PC-9 (cell line): ENCODE data around the gene CRYGN. TPM values are rescaled to one million over a fixed set of nuclear protein-coding genes. Genes with fewer than 3 reads are reported as not detected.

ENCODE experiments used
- BruUV-seq: library from RNA; stranded (reverse); fragments of 400-500 nt; replicated peaks from 2 replicates; lab custom pipeline; 2021; lab: Mats Ljungman, UMichigan
- CTCF ChIA-PET: fragments of 300-600 bp; sonication (Branson Sonifier 250); formaldehyde crosslinking; loops from one replicate; lab custom pipeline; 2022; ENCODE audit warnings: antibody characterized with exemption; lab: Charles Lee
- POLR2A ChIA-PET: fragments of 300-600 bp; sonication (Branson Sonifier 250); formaldehyde crosslinking; loops from one replicate; lab custom pipeline; 2022; ENCODE audit warnings: antibody characterized with exemption; ENCODE audit not compliant: unreplicated experiment; lab: Charles Lee
- DNase-seq, 2 experiments: peaks; one replicate each; pipeline versions ENCODE4 v3.0.0 to v3.0.0-alpha.2; 2015 to 2022; ENCODE audit warnings: mixed read lengths in 1 of 2
- H2AFZ ChIP-seq: fragments of 200-600 bp; sonication (generic); 2 replicates; pipeline ENCODE4 v1.8.1; 2017; ENCODE audit warnings: antibody characterized with exemption
- H3F3A ChIP-seq: fragments of 200-600 bp; sonication (generic); 2 replicates; pipeline ENCODE4 v1.8.1; 2017; ENCODE audit warnings: antibody characterized with exemption, mild to moderate bottlenecking, low read depth; ENCODE audit not compliant: insufficient read depth
- H3K27ac ChIP-seq: fragments of 200-600 bp; sonication (generic); 2 replicates; pipeline ENCODE4 v1.6.1; 2016; ENCODE audit warnings: mixed run types
- H3K27me3 ChIP-seq: fragments of 200-600 bp; sonication (generic); 2 replicates; pipeline ENCODE4 v1.6.1; 2016; ENCODE audit warnings: low read depth, mixed run types; ENCODE audit not compliant: insufficient read depth
- H3K36me3 ChIP-seq: fragments of 200-600 bp; sonication (generic); 2 replicates; pipeline ENCODE4 v1.6.1; 2016; ENCODE audit warnings: low read depth, mixed run types
- H3K4me1 ChIP-seq: fragments of 200-600 bp; sonication (generic); replicated peaks from 2 replicates; pipeline ENCODE4 v1.6.1; 2016; ENCODE audit warnings: mixed run types; ENCODE audit not compliant: insufficient read depth
- H3K4me2 ChIP-seq: fragments of 200-600 bp; sonication (generic); 2 replicates; pipeline ENCODE4 v1.6.1; 2017; ENCODE audit warnings: mixed run types
- H3K4me3 ChIP-seq: fragments of 200-600 bp; sonication (generic); 2 replicates; pipeline ENCODE4 v1.6.1; 2016; ENCODE audit warnings: mixed run types
- H3K79me2 ChIP-seq: fragments of 200-600 bp; sonication (generic); 2 replicates; pipeline ENCODE4 v1.6.1; 2017; ENCODE audit warnings: low read depth, mixed run types
- H3K9me2 ChIP-seq: fragments of 200-600 bp; sonication (generic); 2 replicates; pipeline ENCODE4 v1.8.1; 2017; ENCODE audit warnings: mild to moderate bottlenecking; ENCODE audit not compliant: insufficient read depth
- H3K9me3 ChIP-seq: fragments of 200-600 bp; sonication (generic); 2 replicates; pipeline ENCODE4 v1.8.1; 2016; ENCODE audit warnings: low read depth; ENCODE audit not compliant: insufficient read depth
- H4K20me1 ChIP-seq: fragments of 200-600 bp; sonication (generic); 2 replicates; pipeline ENCODE4 v1.8.1; 2017; ENCODE audit not compliant: insufficient read depth
- EZH2 ChIP-seq: fragments of 200-600 bp; sonication (generic); IDR thresholded peaks from 2 replicates; pipeline ENCODE4 v1.8.0; 2017; ENCODE audit warnings: antibody characterized with exemption, low read depth
- intact Hi-C: fragments of 100-400 bp; cut with micrococcal nuclease; formaldehyde crosslinking; loops from one replicate; pipeline ENCODE4 v1.10.0; 2022; ENCODE audit not compliant: unreplicated experiment
- total RNA-seq: library from RNA; stranded (reverse); gene quantifications from 2 replicates; pipeline ENCODE4 v1.2.3, GENCODE V29; 2021
- TF ChIP-seq, protein P1 (sequence below): fragments of 200-600 bp; sonication (generic); conservative IDR thresholded peaks from 2 replicates; pipeline ENCODE4 v1.6.1; 2017; ENCODE audit warnings: mixed run types, antibody characterized with exemption, mild to moderate bottlenecking, moderate library complexity

The CRYGN gene
- total RNA-seq, 1 experiment from 2014 or later, result 1.0 TPM

GRCh38 chr7:151396328-151396970, 43.5 kb downstream of the CRYGN start:
- Histone ChIP-seq H3K9me2 (no peaks in the 10 kb centered on the region), H3K4me1 (no peaks in the 10 kb centered on the region), H3K9me3 (0 out of 2 replicates have a peak, but pooled peaks cover 4% of the 10 kb centered on the region), H3K4me2 (no peak overlapping the region), H3K36me3 (no peaks in the 10 kb centered on the region), H3K27ac (no peak overlapping the region), H4K20me1 (no peaks in the 10 kb centered on the region), H3K79me2 (no peaks in the 10 kb centered on the region), H2AFZ (no peak overlapping the region), H3F3A (peaks cover 6% of the 10 kb centered on the region; the same call in 1 of the 2 replicates), H3K4me3 (no peak overlapping the region), H3K27me3 (no peaks in the 10 kb centered on the region)
- POLR2A ChIA-PET, result no interaction called here
- intact Hi-C loops, result no loop called here
- CTCF ChIA-PET, result no interaction called here
- no TSS peak for BruUV-seq
- TF ChIP-seq EZH2, result no peak
- TF ChIP-seq, protein P1, sequence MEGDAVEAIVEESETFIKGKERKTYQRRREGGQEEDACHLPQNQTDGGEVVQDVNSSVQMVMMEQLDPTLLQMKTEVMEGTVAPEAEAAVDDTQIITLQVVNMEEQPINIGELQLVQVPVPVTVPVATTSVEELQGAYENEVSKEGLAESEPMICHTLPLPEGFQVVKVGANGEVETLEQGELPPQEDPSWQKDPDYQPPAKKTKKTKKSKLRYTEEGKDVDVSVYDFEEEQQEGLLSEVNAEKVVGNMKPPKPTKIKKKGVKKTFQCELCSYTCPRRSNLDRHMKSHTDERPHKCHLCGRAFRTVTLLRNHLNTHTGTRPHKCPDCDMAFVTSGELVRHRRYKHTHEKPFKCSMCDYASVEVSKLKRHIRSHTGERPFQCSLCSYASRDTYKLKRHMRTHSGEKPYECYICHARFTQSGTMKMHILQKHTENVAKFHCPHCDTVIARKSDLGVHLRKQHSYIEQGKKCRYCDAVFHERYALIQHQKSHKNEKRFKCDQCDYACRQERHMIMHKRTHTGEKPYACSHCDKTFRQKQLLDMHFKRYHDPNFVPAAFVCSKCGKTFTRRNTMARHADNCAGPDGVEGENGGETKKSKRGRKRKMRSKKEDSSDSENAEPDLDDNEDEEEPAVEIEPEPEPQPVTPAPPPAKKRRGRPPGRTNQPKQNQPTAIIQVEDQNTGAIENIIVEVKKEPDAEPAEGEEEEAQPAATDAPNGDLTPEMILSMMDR, result no peak
- DNase-seq, result no peak

DNA sequence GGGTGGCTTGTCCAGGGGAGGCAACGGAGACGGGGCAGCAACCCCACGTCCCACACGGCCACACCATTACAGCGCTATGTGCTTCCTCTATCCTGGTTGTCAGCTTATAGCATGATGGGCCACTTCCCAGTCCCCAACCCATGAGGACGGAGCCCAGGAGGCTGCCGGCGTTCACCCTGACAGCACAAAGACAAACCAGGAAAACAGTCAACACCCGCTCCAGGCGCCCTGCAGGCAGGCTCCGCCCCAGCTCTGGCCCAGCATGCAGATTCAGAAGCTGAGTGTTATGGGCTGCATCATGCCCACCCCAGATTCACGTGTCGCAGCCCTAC, 44.9 kb downstream of the CRYGN start:
- Histone ChIP-seq H3K4me1 (no peaks in the 10 kb centered on the region), H3K4me2 (no peak overlapping the region), H3F3A (peaks cover 6% of the 10 kb centered on the region; the same call in 1 of the 2 replicates), H3K9me3 (0 out of 2 replicates have a peak, but pooled peaks cover 4% of the 10 kb centered on the region), H3K4me3 (no peak overlapping the region), H3K36me3 (no peaks in the 10 kb centered on the region), H3K27ac (no peak overlapping the region), H3K9me2 (no peaks in the 10 kb centered on the region), H4K20me1 (no peaks in the 10 kb centered on the region), H3K79me2 (no peaks in the 10 kb centered on the region), H3K27me3 (no peaks in the 10 kb centered on the region), H2AFZ (no peak overlapping the region)
- ChIA-PET POLR2A (no interaction called here), CTCF (no interaction called here)
- no peak for DNase-seq
- TF ChIP-seq, protein P1, result no peak
- TF ChIP-seq EZH2, result no peak
- intact Hi-C loops, result no loop called here
- BruUV-seq, result no TSS peak

DNA sequence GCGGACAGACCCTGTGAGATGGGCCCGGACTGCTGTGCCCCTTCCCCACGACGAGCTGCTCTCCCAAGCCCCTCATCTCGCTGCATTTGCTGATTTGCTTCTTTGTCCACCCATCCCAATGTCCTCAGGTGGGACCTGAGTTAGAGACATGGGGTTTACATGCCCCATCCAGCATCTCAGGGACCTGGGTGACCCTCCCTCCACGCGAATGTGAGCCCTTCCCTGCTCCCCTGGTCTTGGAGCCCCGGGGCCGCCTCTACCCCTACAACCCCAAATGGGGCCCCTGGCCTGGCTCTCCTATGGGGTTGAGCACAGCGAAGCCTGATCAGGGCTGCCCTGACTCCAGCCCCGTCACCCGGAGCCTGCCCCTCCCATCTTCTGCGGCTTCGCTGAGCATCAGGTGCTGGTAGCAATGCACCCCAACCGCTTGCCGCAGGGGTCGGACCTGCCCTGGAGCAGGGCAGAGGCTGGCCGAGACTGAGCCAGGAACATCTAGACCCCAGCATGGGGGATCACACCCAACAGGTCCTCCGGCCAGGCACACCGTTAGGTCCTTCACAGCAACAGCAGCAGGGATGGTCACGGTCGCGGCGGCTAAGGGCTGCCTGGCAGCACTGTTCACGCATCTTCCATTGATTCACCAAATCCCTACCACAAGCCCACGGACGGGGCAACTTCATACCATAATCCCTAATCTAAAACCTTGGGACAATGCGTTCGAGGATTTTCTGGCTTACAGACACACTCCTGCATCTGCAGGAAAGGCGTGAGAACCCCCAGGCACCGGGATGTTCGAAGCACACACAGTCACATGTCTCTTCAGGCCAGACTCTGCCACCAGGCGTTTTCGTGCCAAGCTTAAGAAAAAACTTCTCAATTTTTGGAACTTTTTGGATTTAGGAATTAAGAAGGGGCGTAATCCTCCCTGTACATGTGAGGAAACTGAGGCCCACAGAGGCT, 45.6 kb downstream of the CRYGN start:
- H3K27me3 ChIP-seq, result no peaks in the 10 kb centered on the region
- no peaks in the 10 kb centered on the region for H3K79me2 ChIP-seq
- H3K9me2 ChIP-seq, result no peaks in the 10 kb centered on the region
- POLR2A ChIA-PET, result no interaction called here
- H3K36me3 ChIP-seq, result no peaks in the 10 kb centered on the region
- no peaks in the 10 kb centered on the region for H3K4me1 ChIP-seq
- CTCF ChIA-PET, result no interaction called here
- TF ChIP-seq, protein P1, result no peak
- no peak for TF ChIP-seq EZH2
- H3F3A ChIP-seq, result peaks cover 6% of the 10 kb centered on the region; the same call in 1 of the 2 replicates
- H2AFZ ChIP-seq, result no peak overlapping the region
- no peaks in the 10 kb centered on the region for H4K20me1 ChIP-seq
- 0 out of 2 replicates have a peak, but pooled peaks cover 4% of the 10 kb centered on the region for H3K9me3 ChIP-seq
- BruUV-seq, result no TSS peak
- intact Hi-C loops, result no loop called here
- DNase-seq, result no peak
- H3K4me3 ChIP-seq, result no peak overlapping the region
- H3K4me2 ChIP-seq, result no peak overlapping the region
- no peak overlapping the region for H3K27ac ChIP-seq
